Ramos (cell line): ENCODE measurements around the gene PLOD1.
"Not testable (repeated sequence)": the region's sequence is repeated elsewhere in the genome, so short reads cannot be mapped to it uniquely, and the experiment has no call there.

Source experiments
- in situ Hi-C: fragments of 300-500 bp; cut with MboI; formaldehyde crosslinking; loops from one replicate; pipeline ENCODE4 v1.14.3; 2022; ENCODE audit warnings: low sequenced_read_pairs; ENCODE audit not compliant: unreplicated experiment

Gene PLOD1

DNA sequence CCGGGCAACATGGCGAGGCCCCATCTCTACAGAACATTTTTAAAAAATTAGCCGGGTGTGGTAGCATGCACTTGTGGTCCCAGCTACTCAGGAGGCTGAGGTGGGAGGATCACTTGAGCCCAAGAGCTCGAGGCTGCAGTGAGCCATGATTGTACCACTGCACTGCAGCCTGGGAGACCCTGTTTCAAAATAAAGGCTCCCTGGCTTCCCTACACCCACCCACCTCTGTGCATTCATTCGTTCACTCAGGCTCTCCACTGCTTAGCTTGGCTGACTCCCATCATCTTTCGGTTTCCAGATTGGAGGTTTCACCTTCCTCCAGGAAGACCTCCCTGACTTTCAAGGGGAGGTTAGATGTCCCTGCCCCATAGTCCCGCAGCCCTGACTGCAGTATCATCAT lies 22.5 kb upstream of the PLOD1 start:
- in situ Hi-C loops, result no loop called here

DNA sequence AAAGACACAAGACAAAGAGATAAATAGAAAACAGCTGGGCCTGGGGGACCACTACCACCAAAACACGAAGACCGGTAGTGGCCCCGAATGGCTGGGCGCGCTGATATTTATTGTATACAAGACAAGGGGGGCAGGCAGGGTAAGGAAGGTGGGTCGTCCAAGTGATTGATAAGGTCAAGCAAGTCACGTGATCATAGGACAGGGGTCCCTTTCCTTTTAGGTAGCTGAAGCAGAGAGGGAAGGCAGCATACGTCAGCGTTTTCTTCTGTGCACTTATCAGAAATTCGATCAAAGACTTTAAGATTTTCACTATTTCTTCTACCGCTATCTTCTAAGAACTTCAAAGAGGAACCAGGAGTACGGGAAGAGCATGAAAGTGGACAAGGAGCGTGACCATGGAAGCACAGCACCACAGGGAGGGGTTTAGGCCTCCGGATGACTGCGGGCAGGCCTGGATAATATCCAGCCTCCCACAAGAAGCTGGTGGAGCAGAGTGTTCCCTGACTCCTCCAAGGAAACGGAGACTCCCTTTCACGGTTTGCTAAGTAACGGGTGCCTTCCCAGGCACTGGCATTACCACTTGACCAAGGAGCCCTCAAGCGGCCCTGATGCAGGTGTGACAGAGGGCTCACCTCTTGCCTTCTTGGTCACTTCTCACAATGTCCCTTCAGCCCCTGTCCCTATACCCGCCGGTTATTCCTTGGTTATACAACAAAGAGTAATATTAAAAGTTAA lies 21.9 kb upstream of the PLOD1 start:
- in situ Hi-C loops, result not testable (repeated sequence)

DNA sequence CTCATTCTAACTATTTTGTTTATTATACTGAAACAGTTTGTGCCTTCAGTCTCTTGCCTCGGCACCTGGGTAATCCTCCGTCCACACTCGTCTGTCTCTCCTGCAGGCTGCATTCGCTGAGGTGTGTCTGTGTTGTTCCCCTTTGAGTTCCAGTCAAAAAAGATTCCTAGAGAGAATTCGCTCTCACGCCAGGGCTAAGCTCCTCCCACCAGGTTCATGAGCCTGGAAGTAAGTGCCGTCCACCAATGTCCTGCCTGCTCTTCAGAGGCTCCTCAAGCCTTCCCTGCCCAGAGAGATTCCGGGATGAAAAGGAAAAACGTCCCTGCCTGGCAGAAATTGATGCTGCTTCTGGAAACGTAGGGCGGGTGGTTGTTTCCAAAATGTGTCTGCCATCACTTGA lies 21.2 kb upstream of the PLOD1 start:
- in situ Hi-C loops, result no loop called here

DNA sequence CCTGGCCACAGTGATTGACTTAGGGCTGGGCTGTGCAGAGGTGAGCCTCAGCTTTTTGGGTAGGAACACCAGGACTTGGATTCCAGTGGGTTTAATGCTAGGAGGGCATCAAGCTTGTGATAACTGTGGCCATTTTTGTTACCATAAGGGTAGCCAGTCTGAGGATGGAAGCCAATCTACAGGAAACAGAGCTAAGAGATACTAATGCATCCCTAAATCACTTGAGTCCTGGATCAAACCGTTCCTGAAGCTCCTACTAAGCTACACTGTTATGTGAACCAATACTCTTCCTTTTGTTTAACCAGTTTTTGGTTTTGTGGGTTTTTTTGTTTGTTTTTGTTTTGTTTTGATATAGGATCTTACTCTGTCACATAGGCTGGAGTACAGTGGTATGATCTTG lies 20.5 kb upstream of the PLOD1 start:
- in situ Hi-C loops, result no loop called here

DNA sequence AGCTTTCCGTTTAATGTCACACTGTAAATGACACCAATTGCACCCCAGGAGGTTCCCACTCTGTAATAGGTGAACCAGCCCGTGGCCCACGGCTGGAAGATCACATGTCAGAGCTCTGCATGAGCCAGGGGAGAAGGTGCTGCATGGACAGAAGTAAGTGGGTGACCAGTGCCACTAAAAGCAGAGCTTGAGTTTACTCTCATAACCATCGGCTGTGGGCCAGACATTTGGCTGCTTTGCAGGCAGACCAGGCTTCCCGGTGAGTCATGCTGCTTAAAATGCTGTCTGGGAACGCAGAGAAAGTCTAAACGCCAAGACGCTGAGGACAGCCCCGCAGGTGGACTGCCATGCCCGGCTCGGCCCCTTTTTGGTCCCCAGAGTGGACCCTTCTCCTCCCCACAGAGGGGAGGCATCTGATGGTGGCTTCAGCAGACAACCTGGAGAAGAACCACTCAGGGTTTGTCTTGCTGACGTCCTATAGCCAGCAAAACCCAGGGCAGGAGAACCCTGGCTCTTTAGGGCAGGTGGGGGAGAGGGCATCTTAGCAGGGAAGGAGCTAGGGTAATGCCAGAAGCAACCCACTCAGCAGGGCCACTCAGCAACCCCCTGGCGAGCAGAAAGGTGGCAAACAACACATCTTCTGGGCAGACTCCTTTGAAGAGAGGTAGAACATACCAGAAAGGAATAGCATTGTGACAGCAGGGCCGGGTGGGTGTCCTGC lies 15.6 kb upstream of the PLOD1 start:
- in situ Hi-C loops, result no loop called here

DNA sequence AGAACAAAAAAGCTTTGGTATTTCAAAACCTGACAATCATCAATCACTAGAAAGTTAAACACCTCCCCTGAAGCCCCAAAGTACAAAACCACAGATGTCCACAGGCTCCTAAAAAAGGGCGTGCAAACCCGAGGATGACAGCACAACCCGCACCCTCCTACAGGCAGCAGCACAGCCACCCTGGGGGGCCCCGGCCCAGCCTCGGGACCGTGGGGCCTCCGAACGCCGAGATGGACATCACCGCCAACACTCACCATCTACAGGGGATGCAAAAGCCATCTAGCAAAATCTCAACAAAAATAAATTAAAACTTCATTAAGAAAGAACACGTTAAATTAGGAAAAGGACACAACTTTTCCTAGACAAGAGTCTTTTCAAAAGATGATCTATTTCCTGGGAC lies 14.9 kb upstream of the PLOD1 start:
- in situ Hi-C loops, result no loop called here

DNA sequence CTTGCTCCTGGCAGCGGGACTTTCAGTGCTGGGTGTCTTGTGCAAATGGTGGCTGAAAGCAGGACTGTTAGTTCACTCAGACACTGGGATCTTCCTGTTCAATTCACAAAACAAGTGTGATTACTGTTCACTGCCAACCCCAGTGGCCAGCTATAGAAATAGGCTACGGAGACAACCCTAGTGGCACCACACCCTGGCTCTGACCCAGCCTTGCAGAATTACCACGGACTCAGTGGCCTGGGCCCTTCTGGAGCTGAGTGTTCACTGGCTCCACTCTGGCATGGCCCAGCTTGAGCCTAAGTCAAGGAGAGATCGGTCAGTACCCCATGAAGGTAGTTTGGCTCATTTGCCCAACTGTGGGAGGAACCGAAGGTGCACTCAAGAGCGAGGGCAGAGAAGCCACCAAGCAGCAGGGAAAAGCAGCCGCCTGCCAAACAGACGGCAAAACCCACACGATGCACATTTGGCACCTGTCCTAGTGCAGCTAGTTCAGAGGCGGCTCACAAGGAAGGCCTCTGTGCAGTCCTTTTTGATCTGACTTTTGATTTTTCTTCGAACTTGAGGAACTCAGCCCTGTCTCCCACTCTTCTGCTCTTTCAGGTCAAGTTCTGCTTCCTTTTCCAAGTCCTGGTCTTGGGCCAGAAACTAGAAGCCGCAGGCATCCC lies 14.1 kb upstream of the PLOD1 start:
- in situ Hi-C loops, result no loop called here

DNA sequence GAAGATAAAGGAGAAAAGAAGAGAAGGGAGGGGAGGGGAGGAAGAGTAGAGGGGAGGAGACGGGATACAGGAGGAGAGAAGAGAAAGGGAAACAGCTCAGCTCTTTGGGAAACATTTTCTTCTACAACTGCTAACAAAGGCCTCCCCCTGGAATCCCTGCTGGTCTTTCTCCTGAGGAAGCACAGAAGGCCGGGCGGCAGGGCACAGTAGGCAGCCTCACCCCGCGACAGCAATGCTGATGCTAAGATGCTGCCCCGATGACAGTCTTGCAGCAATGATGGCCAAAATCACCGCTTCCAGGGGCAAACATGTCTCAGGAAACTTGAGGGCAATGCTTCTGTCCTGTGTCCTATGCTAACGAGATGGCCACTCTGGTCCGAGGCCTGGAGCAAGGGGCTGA lies 13.5 kb upstream of the PLOD1 start:
- in situ Hi-C loops, result no loop called here

DNA sequence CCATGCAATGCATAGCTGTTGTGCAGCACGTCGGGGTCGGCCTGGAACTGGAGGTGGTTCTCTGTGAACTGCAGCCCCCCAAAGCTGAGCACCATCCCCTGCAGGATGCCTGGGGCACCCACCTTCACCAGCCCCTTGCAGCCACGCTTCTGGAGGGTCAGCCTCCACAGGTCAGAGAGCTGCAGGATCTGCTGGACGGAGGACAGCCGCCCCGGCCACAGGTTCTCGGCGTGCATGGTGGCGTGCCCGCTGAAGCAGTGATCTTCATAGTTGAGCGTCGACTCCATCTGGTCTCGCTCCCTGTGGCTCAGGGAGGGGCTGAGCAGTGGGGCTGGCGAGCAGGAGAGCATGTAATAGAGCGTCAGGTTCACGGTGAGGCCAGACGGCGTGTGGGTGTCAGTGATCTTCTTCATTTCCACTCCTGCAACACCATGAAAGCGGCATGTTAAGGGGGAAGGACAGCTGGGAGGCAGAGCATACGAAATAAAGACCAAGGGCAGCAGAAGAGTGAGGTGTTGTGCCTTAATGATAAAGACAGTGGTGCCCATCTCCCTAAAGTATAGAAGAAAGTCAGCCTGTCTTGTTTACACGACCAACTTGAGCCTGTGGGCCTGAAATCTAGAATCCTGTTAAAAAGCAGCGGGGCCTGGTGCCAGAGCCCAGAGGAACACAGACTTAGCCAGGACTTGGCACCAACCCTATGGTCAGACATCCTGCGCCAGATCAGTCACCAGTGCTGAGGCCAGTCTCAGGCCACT lies 11.3 kb upstream of the PLOD1 start:
- in situ Hi-C loops, result no loop called here

DNA sequence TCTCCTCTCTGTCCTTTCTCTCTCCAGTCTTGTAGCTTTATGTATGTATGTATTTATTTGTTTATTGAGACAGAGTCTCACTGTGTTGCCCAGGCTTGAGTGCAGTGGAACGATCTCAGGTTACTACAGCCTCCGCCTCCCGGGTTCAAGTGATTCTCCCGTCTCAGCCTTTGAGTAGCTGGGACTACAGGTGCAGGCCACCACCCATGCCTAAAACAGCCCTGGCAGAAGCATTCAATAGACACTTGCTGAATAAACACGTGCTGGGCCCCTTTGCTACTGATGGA lies 10.7 kb upstream of the PLOD1 start:
- in situ Hi-C loops, result no loop called here

DNA sequence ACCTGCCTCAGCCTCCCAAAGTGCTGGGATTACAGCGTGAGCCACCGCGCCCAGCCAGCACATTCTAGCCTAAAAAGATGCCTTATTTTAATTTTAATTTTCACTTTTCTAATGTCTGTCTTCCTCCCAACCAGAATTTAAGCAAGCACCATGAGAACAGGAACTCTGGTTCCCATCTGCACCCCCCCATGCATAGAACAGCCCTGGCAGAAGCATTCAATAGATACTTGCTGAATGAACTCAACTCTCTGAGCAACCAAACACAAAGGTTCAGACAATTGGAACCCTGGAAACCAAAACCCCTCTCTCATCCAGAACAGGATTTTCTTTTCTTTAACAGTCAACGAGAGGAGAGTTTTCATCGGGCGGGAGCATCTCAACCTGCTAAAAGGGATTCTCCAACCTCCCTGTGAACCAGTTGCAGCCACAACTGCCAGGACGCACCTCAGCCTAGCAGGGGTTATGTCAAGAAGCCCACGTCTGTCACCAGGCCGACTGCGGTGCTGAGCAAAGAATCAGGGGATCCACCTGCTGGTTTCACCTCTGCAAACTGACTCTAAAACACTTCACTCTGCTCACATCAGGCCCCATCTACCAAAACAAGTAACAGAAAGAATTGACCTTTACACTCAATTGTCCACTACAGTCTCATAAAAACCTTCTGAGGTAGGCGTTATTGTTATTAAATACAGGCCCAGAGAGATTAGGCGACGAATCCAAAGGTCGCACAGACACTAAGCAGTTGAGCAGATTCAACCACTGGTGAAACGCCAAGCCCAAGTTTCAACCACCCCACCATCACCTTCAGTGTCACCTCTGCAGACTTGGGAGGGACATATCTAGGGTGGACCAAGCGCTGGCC lies 10.0 kb upstream of the PLOD1 start:
- in situ Hi-C loops, result no loop called here

DNA sequence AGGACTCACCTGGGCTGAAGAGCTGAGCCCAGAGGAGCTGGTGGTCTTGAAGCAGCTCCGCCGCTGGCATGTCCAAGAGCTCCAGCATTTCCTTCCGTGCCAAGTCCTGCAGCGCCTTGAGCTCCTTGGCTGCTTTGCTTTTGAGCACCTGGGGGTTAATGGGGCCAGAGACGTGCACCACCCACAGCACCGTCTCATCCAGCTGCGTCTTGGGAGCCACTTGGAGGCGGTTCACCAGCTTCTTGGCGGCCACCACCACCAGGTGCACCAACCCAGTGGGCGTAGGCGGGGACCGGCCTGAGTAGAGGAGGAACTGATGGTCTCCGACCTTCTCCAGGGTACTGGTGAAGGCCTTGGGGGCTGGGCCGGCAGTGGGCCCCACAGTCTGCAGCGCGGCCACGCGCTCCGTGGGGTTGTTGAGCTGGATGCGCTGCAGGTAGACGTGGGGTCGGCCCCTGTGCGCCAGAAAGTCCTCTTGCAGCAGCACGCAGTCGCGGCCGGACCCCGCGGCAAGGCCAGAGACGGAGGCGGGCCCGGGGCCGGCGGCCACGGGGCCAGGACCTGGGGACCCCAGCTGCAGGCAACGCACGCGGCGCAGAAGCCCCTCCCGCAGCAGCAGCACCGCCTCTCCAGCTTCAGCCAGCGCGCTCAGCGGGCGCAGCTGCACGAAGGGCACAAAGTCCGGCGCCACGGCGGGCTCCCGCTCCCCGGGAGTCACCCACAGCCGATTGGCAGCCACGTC lies 9.2 kb upstream of the PLOD1 start:
- in situ Hi-C loops, result not testable (repeated sequence)

DNA sequence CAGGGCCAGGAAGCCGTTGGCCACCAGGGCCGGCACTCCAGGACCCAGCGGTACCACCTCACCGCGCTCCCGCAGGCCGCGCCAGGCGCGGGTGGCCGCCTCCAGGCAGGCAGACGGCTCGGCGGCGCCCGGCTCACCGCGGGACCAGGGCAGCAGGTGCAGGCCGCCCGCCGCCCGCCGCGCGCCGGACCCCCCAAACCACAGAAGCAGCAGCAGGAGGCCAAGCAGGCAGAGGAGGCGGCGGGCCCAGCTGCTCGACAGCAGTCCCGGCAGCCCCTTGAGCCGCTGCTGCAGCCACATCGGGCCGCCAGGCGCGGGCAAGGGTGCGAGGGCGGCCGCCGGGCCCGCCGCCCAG lies 8.6 kb upstream of the PLOD1 start:
- in situ Hi-C loops, result no loop called here

DNA sequence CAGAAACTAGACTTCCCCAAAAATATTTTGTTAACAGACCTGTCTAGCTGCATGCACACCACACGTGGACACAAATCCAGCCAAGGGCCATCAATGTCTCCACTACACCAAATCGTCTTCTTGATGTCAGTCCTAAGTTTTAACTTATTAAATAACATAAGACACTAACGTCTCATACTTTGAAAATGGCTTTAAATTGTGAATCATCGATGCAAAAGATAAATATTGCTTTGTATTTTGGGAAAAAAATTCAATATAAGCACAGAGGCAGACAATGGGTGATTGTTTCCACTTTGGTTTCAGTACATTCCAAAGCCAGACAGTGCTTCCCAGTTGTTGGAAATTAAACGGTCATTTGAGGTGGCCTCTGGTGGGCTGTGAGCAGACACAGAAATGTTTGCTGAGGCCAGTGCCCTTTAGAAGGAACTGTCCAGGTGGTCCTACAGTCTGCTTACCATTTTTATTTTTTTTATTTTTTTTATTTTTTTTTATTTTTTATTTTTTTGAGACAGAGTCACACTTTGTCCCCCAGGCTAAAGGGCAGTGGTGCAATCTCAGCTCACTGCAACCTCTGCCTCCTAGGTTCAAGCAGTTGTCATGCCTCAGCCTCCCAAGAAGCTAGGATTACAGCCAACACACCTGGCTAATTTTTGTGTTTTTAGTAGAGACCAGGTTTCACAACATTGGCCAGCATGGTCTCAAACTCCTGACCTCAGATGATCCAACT lies 6.5 kb upstream of the PLOD1 start:
- in situ Hi-C loops, result no loop called here

DNA sequence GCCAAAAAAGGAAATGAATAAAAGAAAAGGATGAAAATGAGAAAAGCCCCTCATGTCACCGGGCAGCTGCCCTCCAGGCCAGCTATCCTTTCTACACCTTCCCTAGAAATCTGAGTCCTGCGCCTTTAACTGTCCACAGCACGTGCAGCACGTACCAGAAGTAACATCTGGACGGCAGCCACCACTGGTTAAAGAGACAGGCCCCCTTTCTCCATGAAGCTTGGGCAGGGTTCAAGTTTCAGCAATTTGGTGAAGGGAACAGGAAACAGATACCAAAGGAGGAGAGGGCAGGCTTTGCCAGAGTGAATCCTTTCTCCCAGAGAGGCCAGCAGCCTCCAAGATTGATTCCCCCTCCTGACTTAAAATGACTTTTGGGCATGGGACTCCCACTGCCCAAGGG lies 4.7 kb upstream of the PLOD1 start:
- in situ Hi-C loops, result no loop called here

DNA sequence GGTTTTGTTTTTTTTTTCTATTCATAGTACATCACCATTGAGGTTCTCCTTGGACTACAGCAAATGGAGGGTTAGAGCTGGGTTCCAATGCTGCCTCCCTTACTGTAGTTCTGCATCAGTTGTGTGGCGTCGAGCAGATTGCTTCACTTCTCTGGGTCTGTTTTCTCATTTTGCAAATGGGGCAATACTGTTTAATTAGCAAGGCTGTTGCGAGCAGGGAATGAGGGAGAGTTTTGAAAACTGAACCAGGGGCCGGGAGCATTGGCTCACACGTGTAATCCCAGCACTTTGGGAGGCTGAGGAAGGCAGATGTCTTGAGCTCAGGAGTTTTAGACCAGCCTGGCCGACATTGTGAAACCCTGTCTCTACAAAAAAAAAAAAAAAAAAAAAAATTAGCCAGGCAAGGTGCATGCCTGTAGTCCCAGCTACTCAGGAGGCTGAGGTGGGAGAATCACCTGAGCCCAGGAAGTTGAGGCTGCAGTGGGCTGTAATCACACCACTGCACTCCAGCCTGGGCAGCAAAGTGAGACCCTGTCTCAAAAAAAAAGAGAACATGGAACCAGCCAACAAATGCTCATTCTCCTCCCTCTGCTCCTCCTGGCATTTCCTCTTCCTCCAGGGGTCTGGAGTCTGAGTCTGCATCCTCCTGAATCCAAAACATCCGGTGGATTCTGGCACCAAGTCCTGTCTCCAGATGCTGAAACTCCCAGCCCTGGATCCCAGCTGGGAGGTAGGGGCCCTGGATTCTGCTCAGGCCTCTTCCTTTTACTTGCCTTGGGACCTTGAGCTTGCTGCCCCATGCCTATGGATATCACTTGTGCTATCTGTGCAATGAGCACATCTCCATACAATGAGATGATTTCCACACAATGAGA lies 3.7 kb upstream of the PLOD1 start:
- in situ Hi-C loops, result no loop called here

DNA sequence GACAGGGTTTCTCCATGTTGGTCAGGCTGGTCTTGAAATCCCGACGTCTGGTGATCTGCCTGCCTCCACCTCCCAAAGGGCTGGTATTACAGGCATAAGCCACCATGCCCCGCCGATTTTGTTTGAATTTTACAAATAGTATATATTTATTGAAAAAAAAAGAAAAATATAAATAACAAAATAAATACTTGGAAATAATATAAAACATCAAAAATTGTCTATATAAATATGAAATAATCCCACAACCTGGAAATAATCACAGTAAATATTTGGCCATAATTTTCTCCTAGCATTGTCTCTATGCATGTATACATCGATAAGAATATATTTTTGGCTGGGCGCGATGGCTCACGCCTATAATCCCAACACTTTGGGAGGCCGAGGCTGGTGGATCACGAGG lies 2.7 kb upstream of the PLOD1 start:
- in situ Hi-C loops, result no loop called here

DNA sequence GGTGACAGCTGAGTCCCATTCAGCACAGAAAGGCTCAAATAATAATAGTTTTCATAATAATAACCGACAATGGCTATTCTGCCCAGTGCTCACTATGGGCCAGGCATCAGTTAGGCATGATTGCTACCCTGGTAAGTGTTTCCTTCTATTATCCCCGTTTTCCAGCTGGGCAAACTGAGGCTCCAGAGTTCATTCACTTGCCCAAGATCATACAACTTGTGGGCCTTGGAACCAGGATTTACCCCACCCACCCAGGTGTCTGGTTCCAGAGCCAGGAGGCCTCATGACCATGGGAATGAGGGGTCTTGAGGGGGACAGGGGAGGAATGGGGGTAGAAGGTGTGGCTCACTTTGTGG lies 518 bp downstream of the PLOD1 start:
- in situ Hi-C loops, result no loop called here
